PFSK-1 (cell line): ENCODE data around the gene SUFU.
A peak's percentile ranks its signal among the peaks of the same experiment; 100 is the strongest.

Source experiments
- POLR2AphosphoS5 ChIP-seq: IDR thresholded peaks from 2 replicates; pipeline ENCODE4 v1.6.1; 2012; ENCODE audit warnings: low read depth, mild to moderate bottlenecking, control low read depth, low read length, moderate library complexity
- REST ChIP-seq, 2 experiments: IDR thresholded peaks; 2 replicates each; pipeline versions ENCODE4 v1.6.1 to v1.8.0; 2011 to 2012; ENCODE audit warnings: low read depth in 2 of 2, low read length in 2 of 2, control low read depth in 1 of 2, inconsistent platforms in 1 of 2, mild to moderate bottlenecking in 1 of 2, moderate library complexity in 1 of 2; ENCODE audit not compliant: insufficient read depth in 1 of 2
- SIN3A ChIP-seq: IDR thresholded peaks from 2 replicates; pipeline ENCODE4 v1.6.1; 2012; ENCODE audit warnings: mild to moderate bottlenecking, low read length, moderate library complexity, borderline replicate concordance; ENCODE audit not compliant: insufficient read depth

DNA sequence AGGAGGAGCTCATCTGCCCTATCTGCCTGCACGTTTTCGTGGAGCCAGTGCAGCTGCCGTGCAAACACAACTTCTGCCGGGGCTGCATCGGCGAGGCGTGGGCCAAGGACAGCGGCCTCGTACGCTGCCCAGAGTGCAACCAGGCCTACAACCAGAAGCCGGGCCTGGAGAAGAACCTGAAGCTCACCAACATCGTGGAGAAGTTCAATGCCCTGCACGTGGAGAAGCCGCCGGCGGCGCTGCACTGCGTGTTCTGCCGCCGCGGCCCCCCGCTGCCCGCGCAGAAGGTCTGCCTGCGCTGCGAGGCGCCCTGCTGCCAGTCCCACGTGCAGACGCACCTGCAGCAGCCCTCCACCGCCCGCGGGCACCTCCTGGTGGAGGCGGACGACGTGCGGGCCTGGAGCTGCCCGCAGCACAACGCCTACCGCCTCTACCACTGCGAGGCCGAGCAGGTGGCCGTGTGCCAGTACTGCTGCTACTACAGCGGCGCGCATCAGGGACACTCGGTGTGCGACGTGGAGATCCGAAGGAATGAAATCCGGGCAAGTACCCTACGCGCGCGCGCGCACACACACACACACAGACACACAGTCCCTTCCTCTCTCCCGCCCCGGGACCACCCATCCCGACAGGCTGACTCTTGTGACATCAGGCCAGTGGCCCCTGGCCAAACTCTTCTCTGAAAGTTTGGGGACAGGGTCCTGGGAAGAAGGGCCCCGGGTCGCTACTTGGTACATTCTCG lies 141.0 kb downstream of the SUFU start:
- TF ChIP-seq SIN3A (0 out of 2 replicates have a peak, but pooled peaks have one; percentile 28), REST (IDR thresholded peaks at IDR 0.05; ENCODE audit: insufficient read depth in 1 of 2, low read depth in 2 of 2, low read length in 2 of 2) (no peak), POLR2AphosphoS5 (no peak; the same call in 1 of the 2 replicates)
